CD4-positive, alpha-beta T cell (primary cell): ENCODE measurements around the gene C17orf67. TPM values are rescaled to one million over a fixed set of nuclear protein-coding genes. Genes with fewer than 3 reads are reported as not detected.

Source experiments
- ATAC-seq: fragments of 200-7000 bp; cut with Tn5 transposase; one replicate; pipeline ENCODE4 v1.10.0; 2022; ENCODE audit warnings: mild to moderate bottlenecking; ENCODE audit not compliant: poor library complexity
- CTCF ChIA-PET: fragments of 350-600 bp; sonication (Branson Sonifier 250); formaldehyde crosslinking; loops from one replicate; lab custom pipeline; 2021; ENCODE audit warnings: antibody characterized with exemption, inconsistent platforms; lab: Charles Lee
- POLR2A ChIA-PET: fragments of 350-600 bp; sonication (Branson Sonifier 250); formaldehyde crosslinking; loops from one replicate; lab custom pipeline; 2021; ENCODE audit warnings: antibody characterized with exemption, inconsistent platforms; lab: Charles Lee
- DNase-seq, 14 experiments: peaks; one replicate each; pipeline ENCODE4 v3.0.0-alpha.2; 2013 to 2020; ENCODE audit warnings: mixed read lengths in 2 of 14
- H3K27ac ChIP-seq, 2 donors: one replicate each; pipeline versions ENCODE4 v1.5.1 to v1.7.0; 2013; ENCODE audit warnings: low read length in 2 of 2, low read depth in 1 of 2, mild to moderate bottlenecking in 1 of 2
- H3K27me3 ChIP-seq, 2 experiments: 1 replicate in 1 of 2; 2 replicates in 1 of 2; pipeline versions ENCODE4 v1.6.1 to v1.7.0; 2013; ENCODE audit warnings: low read length in 2 of 2, control low read depth in 1 of 2, mild to moderate bottlenecking in 1 of 2, moderate library complexity in 1 of 2; ENCODE audit not compliant: insufficient read depth in 2 of 2, control insufficient read depth in 1 of 2
- H3K36me3 ChIP-seq: one replicate; pipeline ENCODE4 v1.6.1; 2013; ENCODE audit warnings: low read length, control low read depth; ENCODE audit not compliant: insufficient read depth
- H3K4me1 ChIP-seq: one replicate; pipeline ENCODE4 v1.6.1; 2013; ENCODE audit warnings: low read length, control low read depth; ENCODE audit not compliant: insufficient read depth
- H3K4me3 ChIP-seq: one replicate; pipeline ENCODE4 v1.5.1; 2013; ENCODE audit warnings: mild to moderate bottlenecking, low read length, moderate library complexity
- H3K9me3 ChIP-seq, 2 experiments: 1 replicate in 1 of 2; 2 replicates in 1 of 2; pipeline versions ENCODE4 v1.6.1 to v1.7.0; 2013; ENCODE audit warnings: low read length in 2 of 2, mild to moderate bottlenecking in 2 of 2, control low read depth in 1 of 2, moderate library complexity in 1 of 2; ENCODE audit not compliant: control insufficient read depth in 1 of 2, insufficient read depth in 1 of 2
- H3K27ac Mint-ChIP-seq: one replicate; pipeline ENCODE4 v1.8.0; 2020; ENCODE audit warnings: mixed read lengths
- H3K27me3 Mint-ChIP-seq: one replicate; pipeline ENCODE4 v1.8.0; 2021; ENCODE audit warnings: mixed read lengths
- H3K36me3 Mint-ChIP-seq: one replicate; pipeline ENCODE4 v1.8.0; 2021; ENCODE audit warnings: low read depth, mixed read lengths
- H3K4me1 Mint-ChIP-seq: one replicate; pipeline ENCODE4 v1.8.0; 2021; ENCODE audit warnings: low read depth, mixed read lengths
- H3K4me3 Mint-ChIP-seq: one replicate; pipeline ENCODE4 v1.8.0; 2020; ENCODE audit warnings: mild to moderate bottlenecking, mixed read lengths
- H3K9me3 Mint-ChIP-seq: one replicate; pipeline ENCODE4 v1.8.0; 2020; ENCODE audit warnings: mixed read lengths
- CTCF ChIP-seq: fragments of 200-600 bp; IDR thresholded peaks from one replicate; pipeline ENCODE4 v1.8.0; 2022; ENCODE audit warnings: antibody characterized with exemption, mild to moderate bottlenecking
- intact Hi-C, 2 experiments: fragments of 100-400 bp; cut with DNase I in 1 of 2; cut with micrococcal nuclease in 1 of 2; formaldehyde crosslinking; loops; one replicate each; pipeline versions ENCODE4 v1.15.1 to v1.9.0; 2023 to 2025; cut with DNase I, micrococcal nuclease
- total RNA-seq, 174 experiments: library from RNA in 2 of 174; stranded (reverse) in 2 of 174; gene quantifications; one replicate each; pipeline ENCODE4 v1.2.3 and lab custom pipeline; 2021 to 2026

Gene C17orf67
- total RNA-seq, 2 experiments from 2014 or later, result 4.3 to 4.8 TPM

- peaks cover 12% of the 10 kb centered on the region for H3K4me1 Mint-ChIP-seq
- intact Hi-C loops, result no loop called here
- H3K27ac Mint-ChIP-seq, result no peak overlapping the region
- H3K27me3 ChIP-seq, result no peaks in the 10 kb centered on the region
- no peaks in the 10 kb centered on the region for H3K36me3 ChIP-seq
- CTCF ChIA-PET, result interaction anchor here (2.1 kb wide), 1 partner anchor 15 kb away, joined by 6 read pairs; no protein-coding TSS in a partner anchor
- peaks cover 16% of the 10 kb centered on the region for H3K4me1 ChIP-seq
- no peaks in the 10 kb centered on the region for H3K36me3 Mint-ChIP-seq
- no peak overlapping the region for H3K4me3 ChIP-seq
- no peaks in the 10 kb centered on the region for H3K9me3 Mint-ChIP-seq
- no peaks in the 10 kb centered on the region for H3K27me3 Mint-ChIP-seq
- H3K4me3 Mint-ChIP-seq, result no peak overlapping the region
- TF ChIP-seq CTCF, result no peak
- H3K9me3 ChIP-seq, result no peaks in the 10 kb centered on the region
- no peak overlapping the region for H3K27ac ChIP-seq
- POLR2A ChIA-PET, result no interaction called here
- no peak for ATAC-seq
- no peak for DNase-seq
Observed at GRCh38 chr17:56765449-56765848, 68.3 kb downstream of the C17orf67 start.

- ChIA-PET CTCF (no interaction called here), POLR2A (interaction anchor here (1.0 kb wide), 1 partner anchor 17 kb away, joined by 3 read pairs; no protein-coding TSS in a partner anchor)
- H3K27me3 Mint-ChIP-seq, result no peaks in the 10 kb centered on the region
- intact Hi-C loops, result no loop called here
- DNase-seq (peak in 1 of 14 experiments; percentile 23), ATAC-seq (peak; percentile 81)
- TF ChIP-seq CTCF, result no peak
- H3K9me3 Mint-ChIP-seq, result no peaks in the 10 kb centered on the region
- Histone ChIP-seq H3K27me3 (no peaks in the 10 kb centered on the region), H3K9me3 (no peaks in the 10 kb centered on the region), H3K36me3 (no peaks in the 10 kb centered on the region), H3K27ac (peak overlapping the region in 1 of 2 donors; percentile 36), H3K4me1 (peaks cover 16% of the 10 kb centered on the region), H3K4me3 (no peak overlapping the region)
- H3K36me3 Mint-ChIP-seq, result no peaks in the 10 kb centered on the region
- H3K4me1 Mint-ChIP-seq, result peaks cover 12% of the 10 kb centered on the region
- H3K27ac Mint-ChIP-seq, result peak overlapping the region; percentile 66
- no peak overlapping the region for H3K4me3 Mint-ChIP-seq
Observed at GRCh38 chr17:56762988-56763387, 70.7 kb downstream of the C17orf67 start.

- Histone ChIP-seq H3K4me1 (peaks cover 16% of the 10 kb centered on the region), H3K4me3 (no peak overlapping the region), H3K27me3 (no peaks in the 10 kb centered on the region), H3K36me3 (no peaks in the 10 kb centered on the region), H3K27ac (no peak overlapping the region), H3K9me3 (no peaks in the 10 kb centered on the region)
- no peaks in the 10 kb centered on the region for H3K27me3 Mint-ChIP-seq
- CTCF ChIA-PET, result no interaction called here
- no peak for ATAC-seq
- H3K4me3 Mint-ChIP-seq, result no peak overlapping the region
- intact Hi-C loops, result no loop called here
- DNase-seq, result no peak
- POLR2A ChIA-PET, result no interaction called here
- H3K36me3 Mint-ChIP-seq, result no peaks in the 10 kb centered on the region
- H3K9me3 Mint-ChIP-seq, result no peaks in the 10 kb centered on the region
- peaks cover 12% of the 10 kb centered on the region for H3K4me1 Mint-ChIP-seq
- H3K27ac Mint-ChIP-seq, result no peak overlapping the region
- no peak for TF ChIP-seq CTCF
Observed at GRCh38 chr17:56762144-56762543, 71.6 kb downstream of the C17orf67 start.
